ENCODE data around the gene NLRP12.

NLRP12 gene

DNA sequence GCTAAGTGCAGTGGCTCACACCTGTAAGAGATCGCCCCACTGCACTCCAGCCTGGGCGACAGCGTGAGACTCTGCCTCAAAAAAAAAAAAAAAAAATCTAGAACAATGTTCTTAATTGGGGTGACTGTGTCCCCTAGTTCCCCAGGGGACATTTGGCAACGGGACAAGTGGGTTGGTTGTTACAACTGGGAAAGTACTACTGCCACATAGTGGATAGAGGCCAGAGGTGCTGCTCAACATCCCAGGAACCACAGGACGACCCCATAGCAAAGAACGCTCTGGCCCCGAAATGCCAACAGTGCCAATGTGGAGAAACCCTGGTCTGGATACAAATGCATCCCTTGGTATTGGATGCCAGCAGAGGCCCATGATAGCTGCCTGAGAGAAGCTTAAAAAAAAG is 11.8 kb downstream of the NLRP12 start:
- POLR2A ChIA-PET, result no interaction called here
- no peak for DNase-seq (ENCODE audit: extremely low spot score)
- TF ChIP-seq, protein P1, sequence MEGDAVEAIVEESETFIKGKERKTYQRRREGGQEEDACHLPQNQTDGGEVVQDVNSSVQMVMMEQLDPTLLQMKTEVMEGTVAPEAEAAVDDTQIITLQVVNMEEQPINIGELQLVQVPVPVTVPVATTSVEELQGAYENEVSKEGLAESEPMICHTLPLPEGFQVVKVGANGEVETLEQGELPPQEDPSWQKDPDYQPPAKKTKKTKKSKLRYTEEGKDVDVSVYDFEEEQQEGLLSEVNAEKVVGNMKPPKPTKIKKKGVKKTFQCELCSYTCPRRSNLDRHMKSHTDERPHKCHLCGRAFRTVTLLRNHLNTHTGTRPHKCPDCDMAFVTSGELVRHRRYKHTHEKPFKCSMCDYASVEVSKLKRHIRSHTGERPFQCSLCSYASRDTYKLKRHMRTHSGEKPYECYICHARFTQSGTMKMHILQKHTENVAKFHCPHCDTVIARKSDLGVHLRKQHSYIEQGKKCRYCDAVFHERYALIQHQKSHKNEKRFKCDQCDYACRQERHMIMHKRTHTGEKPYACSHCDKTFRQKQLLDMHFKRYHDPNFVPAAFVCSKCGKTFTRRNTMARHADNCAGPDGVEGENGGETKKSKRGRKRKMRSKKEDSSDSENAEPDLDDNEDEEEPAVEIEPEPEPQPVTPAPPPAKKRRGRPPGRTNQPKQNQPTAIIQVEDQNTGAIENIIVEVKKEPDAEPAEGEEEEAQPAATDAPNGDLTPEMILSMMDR (IDR thresholded peaks at IDR 0.05; ENCODE audit: control extremely low read depth, extremely low read depth, low read depth, missing control alignments), result no peak
- CTCF ChIA-PET, result no interaction called here

GRCh38 chr19:53810891-53811290 is 13.2 kb downstream of the NLRP12 start:
- POLR2A ChIA-PET, result interaction anchor here (0.5 kb wide), 1 partner anchor 353 kb away, joined by 3 read pairs; no protein-coding TSS in a partner anchor
- no peak for DNase-seq (ENCODE audit: extremely low spot score)
- CTCF ChIA-PET, result interaction anchor here (1.2 to 1.7 kb wide), 3 partner anchors 18 to 215 kb away, joined by 3 to 7 read pairs (median 4); no protein-coding TSS in a partner anchor
- TF ChIP-seq, protein P1 (IDR thresholded peaks at IDR 0.05; ENCODE audit: control extremely low read depth, extremely low read depth, low read depth, missing control alignments), result no peak

- TF ChIP-seq, protein P1 (IDR thresholded peaks at IDR 0.05; ENCODE audit: control extremely low read depth, extremely low read depth, low read depth, missing control alignments), result no peak
- ChIA-PET CTCF (interaction anchor here (1.5 to 1.7 kb wide), 2 partner anchors 17 to 215 kb away, joined by 4 to 7 read pairs; no protein-coding TSS in a partner anchor), POLR2A (no interaction called here)
- DNase-seq (ENCODE audit: extremely low spot score), result no peak
These were observed 13.9 kb downstream of the NLRP12 start for GRCh38 chr19:53810187-53810546.

DNA sequence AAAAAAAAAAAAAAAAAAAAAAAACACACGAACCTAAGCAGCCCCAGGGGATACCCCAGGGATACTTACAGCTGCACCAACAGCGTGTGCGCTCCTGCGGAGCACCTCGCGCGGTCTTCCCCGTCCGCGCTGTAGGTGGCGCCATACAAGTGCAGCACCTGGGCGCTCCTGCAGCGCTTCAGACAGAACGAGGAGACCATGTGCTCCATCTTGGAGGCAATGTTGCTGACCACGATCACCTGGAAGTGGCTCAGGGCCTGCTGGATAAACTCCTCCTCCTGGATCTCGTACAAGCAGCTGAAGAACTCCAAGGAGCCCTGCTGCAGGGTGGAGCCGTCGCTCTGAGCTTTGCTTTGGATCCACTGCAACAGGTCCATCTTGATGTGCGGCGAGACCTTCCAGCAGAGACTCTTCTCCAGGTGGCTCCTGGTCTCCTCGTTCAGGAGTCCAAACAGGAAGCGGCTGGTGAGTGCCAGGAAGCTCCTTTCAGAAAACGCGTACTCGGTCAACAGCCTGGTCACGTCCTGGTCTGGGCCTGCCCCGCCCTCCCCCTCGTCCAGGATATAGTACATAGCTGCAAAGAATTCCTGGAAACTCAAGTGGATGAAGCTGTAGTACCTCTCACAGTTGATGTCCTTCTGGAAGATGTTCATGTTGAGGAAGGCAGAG is 14.5 kb downstream of the NLRP12 start:
- CTCF ChIA-PET, result interaction anchor here (1.5 to 1.7 kb wide), 2 partner anchors 17 to 216 kb away, joined by 4 to 7 read pairs; no protein-coding TSS in a partner anchor
- POLR2A ChIA-PET, result no interaction called here

DNA sequence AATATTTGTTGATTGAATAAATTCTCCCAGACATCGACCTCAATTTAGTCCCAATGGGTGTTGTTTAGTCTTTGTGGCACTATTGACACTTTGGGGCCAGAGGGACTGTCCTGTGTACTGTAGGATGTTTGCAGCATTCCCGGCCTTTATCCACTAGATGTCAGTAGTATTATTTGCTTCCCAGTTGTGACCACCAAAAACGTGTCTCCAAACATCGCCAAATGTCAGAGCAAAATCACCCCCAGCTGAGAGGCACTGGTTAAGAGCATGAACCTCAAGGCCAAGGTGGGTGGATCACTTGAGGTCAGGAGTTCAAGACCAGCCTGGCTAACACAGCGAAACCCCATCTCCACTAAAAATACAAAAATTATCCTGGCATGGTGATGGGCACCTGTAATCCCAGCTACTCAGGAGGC is 15.4 kb downstream of the NLRP12 start:
- POLR2A ChIA-PET, result no interaction called here
- CTCF ChIA-PET, result interaction anchor here (1.0 kb wide), 1 partner anchor 16 kb away, joined by 3 read pairs; no protein-coding TSS in a partner anchor
- no peak for DNase-seq (ENCODE audit: extremely low spot score)
- TF ChIP-seq, protein P1 (IDR thresholded peaks at IDR 0.05; ENCODE audit: control extremely low read depth, extremely low read depth, low read depth, missing control alignments), result no peak

More for the DNA sequence above, 14.5 kb downstream of the NLRP12 start:
- no peak for DNase-seq (ENCODE audit: extremely low spot score)
- TF ChIP-seq, protein P1 (IDR thresholded peaks at IDR 0.05; ENCODE audit: control extremely low read depth, extremely low read depth, low read depth, missing control alignments), result no peak

- POLR2A ChIA-PET, result no interaction called here
- CTCF ChIA-PET, result no interaction called here
- TF ChIP-seq, protein P1 (IDR thresholded peaks at IDR 0.05; ENCODE audit: control extremely low read depth, extremely low read depth, low read depth, missing control alignments), result no peak
- no peak for DNase-seq (ENCODE audit: extremely low spot score)
These were observed 22.9 kb downstream of the NLRP12 start for GRCh38 chr19:53801257-53801656.
